ENCODE results near the gene MNT.
A peak's percentile ranks its signal among the peaks of the same experiment; 100 is the strongest.

The MNT gene

DNA sequence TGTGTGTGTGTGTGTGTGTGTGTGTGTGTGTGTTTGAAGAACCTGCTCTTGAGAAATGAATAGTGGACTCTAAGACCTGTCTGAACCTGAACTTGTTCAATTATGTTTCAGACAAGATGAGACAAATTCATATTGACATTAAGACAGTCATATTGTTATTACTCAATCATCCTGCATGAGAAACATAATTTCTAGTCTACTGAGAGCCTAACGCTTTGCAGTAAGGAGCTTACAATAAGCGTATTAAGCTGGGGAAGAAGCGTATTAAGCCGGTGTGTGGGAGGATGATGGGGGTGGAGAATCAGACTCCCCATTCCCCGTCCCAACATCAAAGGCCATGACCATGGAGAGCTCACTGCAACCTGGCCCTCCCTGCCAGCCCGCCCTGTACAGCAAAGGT lies 22.4 kb upstream of the MNT start:
- H3K36me3 Mint-ChIP-seq = peaks cover 1% of the 10 kb centered on the region

DNA sequence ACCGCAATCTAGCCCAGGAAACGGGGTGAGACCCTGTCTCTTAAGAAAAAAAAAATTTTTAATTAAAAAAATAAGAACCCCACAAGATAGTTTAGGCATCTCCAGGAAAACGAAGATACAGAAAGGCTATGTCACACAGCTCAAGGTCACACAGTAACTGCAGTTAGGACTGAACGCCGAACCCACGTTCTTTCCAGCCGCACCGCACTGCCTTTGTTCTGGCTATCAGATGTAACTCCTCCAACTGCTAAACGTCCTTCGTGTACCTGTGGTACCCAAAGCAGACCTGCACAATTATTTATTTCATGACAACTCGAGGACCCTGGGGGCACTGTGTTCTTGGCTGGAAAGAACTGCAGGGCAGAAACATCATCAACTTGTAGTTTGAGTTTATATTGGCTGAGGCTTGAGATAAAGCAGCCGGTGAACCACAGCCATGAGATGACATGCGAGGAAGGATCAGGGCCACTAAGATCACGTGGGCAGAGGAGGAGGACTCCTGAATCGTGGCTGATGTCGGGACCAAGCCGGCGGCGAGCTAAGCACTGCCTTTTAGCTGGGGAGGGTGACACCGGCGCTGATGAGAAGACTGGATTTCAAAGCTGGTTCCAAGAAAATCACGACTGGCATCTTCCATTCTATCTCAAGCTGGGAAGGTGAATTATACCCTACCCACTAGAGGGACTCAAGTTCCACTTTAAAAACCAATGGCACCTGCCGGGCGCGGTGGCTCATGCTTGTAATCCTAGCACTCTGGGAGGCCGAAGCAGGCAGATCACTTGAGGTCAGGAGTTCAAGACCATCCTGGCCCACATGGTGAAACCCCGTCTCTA lies 20.7 kb upstream of the MNT start:
- Mint-ChIP-seq H3K36me3 (peaks cover 1% of the 10 kb centered on the region), H3K27me3 (no peaks in the 10 kb centered on the region), H3K4me1 (no peaks in the 10 kb centered on the region), H3K4me3 (no peak overlapping the region), H3K27ac (peak overlapping the region; percentile 15), H3K9me3 (no peaks in the 10 kb centered on the region)

More for the DNA sequence above, 22.4 kb upstream of the MNT start:
- Mint-ChIP-seq H3K27me3 (no peaks in the 10 kb centered on the region), H3K9me3 (no peaks in the 10 kb centered on the region), H3K4me1 (no peaks in the 10 kb centered on the region), H3K27ac (no peak overlapping the region), H3K4me3 (no peak overlapping the region)

DNA sequence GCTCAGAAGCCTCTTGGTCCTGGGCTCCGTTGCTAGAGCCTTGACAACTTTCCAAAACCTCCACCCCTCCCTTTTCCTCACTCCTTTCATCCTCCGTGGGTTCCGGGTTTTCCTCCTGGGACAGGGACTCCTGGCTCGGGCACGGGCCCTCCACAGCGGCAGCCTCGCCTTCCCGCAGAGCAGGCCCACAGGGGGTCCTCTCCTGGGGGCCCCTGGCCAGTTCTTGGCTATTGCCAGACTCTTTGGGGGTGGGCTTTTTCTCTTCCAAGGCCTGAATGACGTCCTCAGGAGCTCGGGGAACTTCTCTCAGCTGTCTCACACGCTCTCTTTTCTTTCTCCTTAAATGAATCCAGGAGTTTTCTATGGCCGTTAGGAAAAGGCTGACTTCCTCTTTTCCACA lies 19.3 kb upstream of the MNT start:
- no peak overlapping the region for H3K27ac Mint-ChIP-seq
- H3K9me3 Mint-ChIP-seq = no peaks in the 10 kb centered on the region

DNA sequence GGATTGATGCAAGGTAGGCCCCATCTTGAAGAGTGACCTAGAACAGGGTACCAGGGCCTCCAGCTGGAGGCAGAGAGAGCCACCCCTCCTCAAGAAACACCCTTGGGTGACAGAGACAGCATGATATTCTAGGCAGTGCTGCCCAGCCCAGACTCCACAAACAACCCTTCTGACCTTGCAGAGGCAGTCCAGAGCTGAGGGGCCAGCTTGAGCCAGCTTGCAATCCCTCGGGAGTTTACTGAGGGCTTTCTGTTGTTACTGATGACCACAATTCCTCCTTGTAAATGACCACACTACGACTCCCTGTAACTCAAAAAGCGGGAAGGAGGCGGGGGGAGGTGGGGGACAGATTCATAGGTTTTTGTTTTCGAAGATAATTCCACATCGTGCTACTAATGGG lies 18.6 kb upstream of the MNT start:
- peaks cover 1% of the 10 kb centered on the region for H3K36me3 Mint-ChIP-seq
- no peak overlapping the region for H3K4me3 Mint-ChIP-seq
- H3K4me1 Mint-ChIP-seq = peaks cover 8% of the 10 kb centered on the region
- H3K9me3 Mint-ChIP-seq = no peaks in the 10 kb centered on the region
- H3K27me3 Mint-ChIP-seq = no peaks in the 10 kb centered on the region
- no peak overlapping the region for H3K27ac Mint-ChIP-seq

More for the DNA sequence above, 19.3 kb upstream of the MNT start:
- peaks cover 8% of the 10 kb centered on the region for H3K4me1 Mint-ChIP-seq
- no peaks in the 10 kb centered on the region for H3K27me3 Mint-ChIP-seq
- H3K4me3 Mint-ChIP-seq = no peak overlapping the region
- H3K36me3 Mint-ChIP-seq = peaks cover 1% of the 10 kb centered on the region

DNA sequence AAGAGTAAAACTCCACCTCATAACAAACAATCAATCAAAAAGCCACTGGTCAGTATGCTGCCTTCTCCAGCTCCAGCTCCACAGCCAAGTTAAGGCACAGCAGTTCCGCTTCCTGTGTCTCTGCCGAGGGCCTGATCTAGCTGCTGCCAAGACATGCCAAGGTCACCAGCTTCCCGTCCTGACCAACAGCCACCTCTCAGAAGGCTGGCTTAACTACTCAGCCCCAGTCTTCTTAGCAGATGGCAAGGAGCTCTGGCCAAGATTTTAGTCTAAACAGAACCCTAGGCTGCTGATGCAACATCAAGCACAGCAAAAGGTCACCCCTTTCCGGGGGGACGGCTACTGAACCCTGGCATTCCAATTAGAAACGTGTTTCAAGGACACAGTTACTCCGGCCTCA lies 17.7 kb upstream of the MNT start:
- H3K36me3 Mint-ChIP-seq = peaks cover 6% of the 10 kb centered on the region
- peaks cover 8% of the 10 kb centered on the region for H3K4me1 Mint-ChIP-seq
- H3K9me3 Mint-ChIP-seq = no peaks in the 10 kb centered on the region
- no peak overlapping the region for H3K4me3 Mint-ChIP-seq
- no peaks in the 10 kb centered on the region for H3K27me3 Mint-ChIP-seq
- no peak overlapping the region for H3K27ac Mint-ChIP-seq

DNA sequence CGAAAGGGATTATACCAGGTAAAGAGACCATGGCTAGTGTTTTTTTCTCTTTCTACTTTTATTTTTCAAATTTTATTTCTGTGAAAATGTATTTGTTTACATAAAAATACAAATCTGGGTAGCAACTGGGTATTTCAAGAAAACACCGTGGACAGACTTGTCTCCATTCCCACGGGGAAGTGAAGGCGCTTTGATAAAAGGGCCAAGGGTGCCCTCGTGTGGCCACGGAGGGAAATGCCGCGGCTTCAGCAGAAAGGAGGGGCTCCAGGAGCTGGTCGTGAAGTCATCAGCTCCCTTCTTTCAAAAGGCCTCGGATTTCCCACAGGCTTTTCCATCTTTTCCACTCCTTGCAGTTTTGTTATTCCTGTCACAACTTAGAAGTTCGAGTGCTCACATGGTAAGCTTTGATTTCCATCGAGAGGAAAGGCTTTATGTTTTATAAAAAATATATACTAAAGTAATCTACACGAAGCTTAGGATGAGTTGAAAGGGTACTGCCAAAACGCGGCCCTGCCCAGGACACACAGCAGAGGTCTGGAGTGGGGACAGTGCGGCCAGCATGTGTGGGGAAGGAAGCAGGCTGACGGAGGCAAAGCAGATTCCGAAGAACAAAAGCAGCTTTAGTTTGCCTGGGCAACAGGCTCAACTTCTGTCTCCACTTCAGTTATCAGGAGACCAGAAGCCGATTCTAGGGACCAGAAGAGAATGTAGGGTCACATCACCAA lies 15.3 kb upstream of the MNT start:
- H3K4me1 Mint-ChIP-seq = peaks cover 8% of the 10 kb centered on the region
- peaks cover 6% of the 10 kb centered on the region for H3K36me3 Mint-ChIP-seq
- no peak overlapping the region for H3K4me3 Mint-ChIP-seq
- no peaks in the 10 kb centered on the region for H3K27me3 Mint-ChIP-seq
- no peaks in the 10 kb centered on the region for H3K9me3 Mint-ChIP-seq
- H3K27ac Mint-ChIP-seq = no peak overlapping the region

DNA sequence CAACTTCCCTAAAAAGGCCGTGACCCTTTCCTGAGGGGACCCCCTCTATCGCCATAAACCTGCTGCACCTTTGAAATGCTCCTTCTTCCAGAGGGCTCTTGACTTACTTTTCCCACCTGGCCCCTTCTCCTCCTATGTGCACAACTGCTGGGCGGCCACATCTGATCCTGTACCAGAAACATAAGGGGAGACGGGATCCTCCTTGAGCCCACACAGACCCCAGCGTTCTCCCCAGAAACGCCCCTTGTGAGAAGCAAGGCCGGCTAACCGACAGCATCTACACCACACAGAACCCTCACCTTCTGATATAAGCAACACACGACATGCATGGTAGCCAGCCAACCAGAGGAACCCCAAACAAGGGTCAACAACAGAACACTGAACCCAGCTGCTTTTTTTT lies 14.2 kb upstream of the MNT start:
- H3K9me3 Mint-ChIP-seq = no peaks in the 10 kb centered on the region
- no peak overlapping the region for H3K4me3 Mint-ChIP-seq
- peaks cover 4% of the 10 kb centered on the region for H3K36me3 Mint-ChIP-seq
- H3K4me1 Mint-ChIP-seq = peaks cover 8% of the 10 kb centered on the region
- no peaks in the 10 kb centered on the region for H3K27me3 Mint-ChIP-seq
- no peak overlapping the region for H3K27ac Mint-ChIP-seq

DNA sequence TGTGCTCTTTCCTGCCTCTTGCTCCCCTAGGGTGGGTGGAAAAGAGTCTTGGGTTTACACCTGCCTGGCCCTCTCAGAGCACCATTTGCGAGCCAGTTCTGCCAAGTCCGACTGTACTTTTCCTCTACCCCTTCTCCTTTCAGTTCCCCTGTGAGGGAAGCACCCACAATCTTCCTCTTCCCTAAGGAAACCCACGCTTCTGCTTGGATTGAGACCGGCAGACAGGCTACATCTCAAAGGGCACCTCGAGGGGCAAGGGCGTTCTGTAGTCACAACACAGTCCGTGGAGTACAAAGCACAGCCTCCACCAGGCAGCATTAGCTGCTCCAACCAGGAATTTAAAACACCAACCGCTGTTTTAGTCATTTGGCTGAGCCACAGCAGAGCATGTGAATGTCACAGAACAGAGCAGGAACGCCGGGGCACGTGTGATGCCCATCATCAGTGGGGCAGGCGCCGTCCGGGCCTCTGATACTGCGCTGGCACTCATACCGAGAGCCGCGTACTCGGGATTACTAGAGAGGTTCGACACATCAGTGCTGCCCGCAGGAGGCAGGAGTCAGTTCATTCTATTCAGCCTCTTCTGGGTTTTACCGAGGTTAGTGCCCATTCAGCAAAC lies 13.7 kb upstream of the MNT start:
- H3K4me3 Mint-ChIP-seq = no peak overlapping the region
- H3K27ac Mint-ChIP-seq = no peak overlapping the region
- H3K9me3 Mint-ChIP-seq = no peaks in the 10 kb centered on the region
- H3K36me3 Mint-ChIP-seq = peaks cover 4% of the 10 kb centered on the region
- no peaks in the 10 kb centered on the region for H3K27me3 Mint-ChIP-seq
- H3K4me1 Mint-ChIP-seq = peaks cover 8% of the 10 kb centered on the region

DNA sequence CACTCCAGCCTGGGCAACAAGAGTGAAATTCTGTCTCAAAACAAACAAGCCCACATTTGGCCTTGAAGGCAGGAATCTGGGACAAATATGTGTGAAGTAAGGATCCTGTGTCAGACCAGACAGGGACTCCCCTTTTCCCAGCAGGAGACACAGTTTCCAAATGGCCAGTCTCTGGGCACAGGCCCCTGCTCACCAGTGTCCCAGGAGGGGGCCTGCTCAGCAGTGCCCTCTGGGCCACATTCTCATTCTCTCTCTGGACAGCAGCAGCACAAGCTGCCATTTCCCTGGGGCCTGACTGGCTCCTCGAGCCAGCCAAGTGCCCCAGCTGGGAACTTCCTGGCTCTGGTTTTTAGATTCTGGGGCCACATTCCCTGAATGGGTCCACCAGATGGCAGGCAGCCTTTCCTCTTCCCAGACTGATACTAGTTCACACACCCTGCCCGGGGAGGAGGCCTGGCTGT lies 11.7 kb upstream of the MNT start:
- Mint-ChIP-seq H3K27me3 (no peaks in the 10 kb centered on the region), H3K27ac (no peak overlapping the region), H3K4me3 (no peak overlapping the region), H3K9me3 (no peaks in the 10 kb centered on the region), H3K36me3 (peaks cover 4% of the 10 kb centered on the region), H3K4me1 (peaks cover 8% of the 10 kb centered on the region)

DNA sequence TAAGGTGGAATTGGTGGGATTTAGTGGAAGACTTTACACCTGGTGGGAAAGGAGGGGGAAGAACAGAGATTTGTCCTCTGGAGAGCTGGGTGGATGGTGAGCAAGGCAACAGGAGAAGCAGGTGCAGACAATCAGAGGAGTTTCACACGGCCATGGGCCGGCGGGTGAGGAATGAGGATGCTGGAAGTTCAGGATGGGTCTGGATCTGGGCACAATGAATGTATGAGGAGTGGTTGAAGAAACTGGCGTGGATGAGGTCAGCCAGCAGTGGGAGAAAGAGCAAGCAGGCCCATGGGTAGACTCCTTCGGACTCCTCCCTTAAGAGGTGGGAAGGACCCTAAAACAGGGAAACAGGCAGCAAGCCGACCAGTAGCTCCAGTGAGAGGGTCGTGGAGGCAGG lies 10.1 kb upstream of the MNT start:
- H3K27ac Mint-ChIP-seq = no peak overlapping the region
- H3K4me3 Mint-ChIP-seq = no peak overlapping the region
- H3K36me3 Mint-ChIP-seq = peaks cover 4% of the 10 kb centered on the region
- no peaks in the 10 kb centered on the region for H3K9me3 Mint-ChIP-seq
- H3K4me1 Mint-ChIP-seq = peaks cover 2% of the 10 kb centered on the region
- H3K27me3 Mint-ChIP-seq = no peaks in the 10 kb centered on the region

DNA sequence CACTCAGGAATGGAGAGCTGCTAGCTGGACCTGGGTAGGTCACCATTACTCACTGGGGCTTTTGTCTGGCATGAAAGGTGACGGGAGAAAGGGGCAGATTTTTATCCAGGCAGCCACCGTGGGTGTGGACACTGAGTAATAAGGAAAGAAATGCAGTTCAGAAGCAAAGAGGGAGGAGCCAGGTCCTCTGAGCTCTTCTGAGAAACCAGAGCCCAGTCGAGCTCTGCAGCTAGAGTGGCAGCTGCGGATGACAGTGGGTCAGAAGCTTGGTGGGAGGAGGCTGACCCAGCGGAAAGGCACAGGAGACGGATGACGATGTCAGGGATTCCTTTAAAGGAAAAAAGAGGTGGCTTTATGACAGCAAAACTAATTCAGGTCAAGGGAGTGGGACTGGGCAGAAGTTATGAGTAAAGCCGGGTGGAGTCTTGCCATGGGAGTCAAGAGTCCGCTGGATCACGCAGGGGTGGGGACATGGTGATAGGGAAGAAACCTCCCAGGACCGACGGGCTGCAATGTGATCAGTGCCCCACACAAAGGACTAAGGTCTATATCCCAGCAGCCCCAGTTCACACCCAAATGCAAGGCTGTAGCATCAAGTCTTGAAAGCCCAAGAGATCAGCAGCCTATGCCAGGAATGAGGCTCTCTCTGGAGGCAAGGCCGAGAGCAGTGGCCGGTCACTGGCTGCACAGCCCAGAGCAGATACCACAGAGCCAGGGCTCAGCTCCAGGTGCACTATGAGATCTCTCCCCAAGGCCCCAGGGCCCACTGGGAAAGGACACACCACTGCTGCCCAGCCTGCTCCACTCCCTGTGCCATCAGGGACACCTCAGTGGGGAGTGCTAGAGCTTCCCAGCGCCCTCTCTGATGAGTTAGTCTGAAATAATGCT lies 6.3 kb upstream of the MNT start:
- Mint-ChIP-seq H3K4me1 (peaks cover 17% of the 10 kb centered on the region), H3K27me3 (no peaks in the 10 kb centered on the region), H3K4me3 (no peak overlapping the region), H3K27ac (peak overlapping the region; percentile 23), H3K36me3 (no peaks in the 10 kb centered on the region), H3K9me3 (no peaks in the 10 kb centered on the region)

DNA sequence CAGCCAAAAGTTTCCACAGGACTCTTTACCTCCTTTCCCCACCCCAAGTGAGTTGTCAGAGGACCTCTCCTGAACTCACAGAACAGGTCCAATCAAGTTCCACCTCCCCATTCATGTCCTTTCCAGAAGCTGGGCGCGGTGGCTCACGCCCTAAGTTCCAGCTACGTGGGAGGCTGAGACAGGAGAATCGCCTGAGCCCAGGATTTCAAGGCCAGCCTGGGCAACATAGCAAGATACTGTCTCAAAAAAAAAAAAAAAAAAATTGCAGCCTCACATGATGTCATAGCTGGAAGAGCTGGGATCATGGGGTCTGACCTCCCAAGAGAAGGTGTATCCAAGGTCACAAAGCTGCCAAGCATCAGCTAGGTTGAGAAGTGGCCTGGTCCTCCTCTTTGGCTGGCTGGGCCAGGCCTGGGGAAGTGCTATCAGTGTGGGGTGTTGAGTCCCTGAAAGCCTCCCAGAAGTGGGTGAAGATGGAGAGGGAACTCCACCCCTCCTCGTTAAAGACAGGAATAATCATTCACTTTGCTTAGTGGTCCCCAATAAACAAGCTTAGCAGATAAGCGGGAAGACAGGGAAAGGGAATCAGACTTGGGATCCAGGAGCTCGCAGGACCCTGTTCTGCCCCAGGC lies 5.5 kb upstream of the MNT start:
- H3K36me3 Mint-ChIP-seq = no peaks in the 10 kb centered on the region
- H3K27me3 Mint-ChIP-seq = no peaks in the 10 kb centered on the region
- peak overlapping the region; percentile 23 for H3K27ac Mint-ChIP-seq
- no peaks in the 10 kb centered on the region for H3K9me3 Mint-ChIP-seq
- H3K4me3 Mint-ChIP-seq = no peak overlapping the region
- H3K4me1 Mint-ChIP-seq = peaks cover 21% of the 10 kb centered on the region

DNA sequence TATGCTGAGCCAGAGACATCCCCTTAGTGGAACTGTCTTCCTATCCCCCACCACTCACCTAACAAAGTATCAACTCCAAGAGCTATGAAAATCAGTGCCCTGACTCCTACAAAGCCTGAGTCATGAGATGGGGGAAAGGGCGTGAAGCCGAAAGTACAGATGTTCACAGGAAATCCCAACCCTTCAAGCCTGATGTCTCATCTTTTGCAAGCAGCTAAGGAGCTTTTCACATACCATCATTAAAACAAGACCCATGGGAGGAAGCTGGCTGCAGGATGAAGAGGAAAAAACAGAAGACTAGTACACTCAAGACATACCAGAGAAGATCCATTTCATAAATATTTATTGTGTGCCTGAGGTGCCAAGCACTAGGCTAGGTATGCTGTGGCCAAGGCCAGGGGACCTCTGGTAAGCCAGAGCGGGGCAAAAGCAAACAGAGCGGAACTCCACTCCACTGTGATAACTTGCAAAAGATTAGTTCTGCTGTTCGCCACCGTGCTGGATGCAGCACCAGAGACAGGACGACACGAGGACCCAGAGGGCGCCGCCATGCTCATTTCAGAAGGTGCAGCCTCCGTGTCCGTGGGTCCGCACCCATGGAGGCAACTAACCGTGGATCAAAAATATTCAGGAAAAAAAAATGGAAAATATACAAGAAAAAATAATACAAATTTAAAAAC lies 4.5 kb upstream of the MNT start:
- H3K4me3 Mint-ChIP-seq = no peak overlapping the region
- H3K36me3 Mint-ChIP-seq = no peaks in the 10 kb centered on the region
- H3K27me3 Mint-ChIP-seq = no peaks in the 10 kb centered on the region
- H3K4me1 Mint-ChIP-seq = peaks cover 21% of the 10 kb centered on the region
- H3K27ac Mint-ChIP-seq = no peak overlapping the region
- H3K9me3 Mint-ChIP-seq = no peaks in the 10 kb centered on the region

DNA sequence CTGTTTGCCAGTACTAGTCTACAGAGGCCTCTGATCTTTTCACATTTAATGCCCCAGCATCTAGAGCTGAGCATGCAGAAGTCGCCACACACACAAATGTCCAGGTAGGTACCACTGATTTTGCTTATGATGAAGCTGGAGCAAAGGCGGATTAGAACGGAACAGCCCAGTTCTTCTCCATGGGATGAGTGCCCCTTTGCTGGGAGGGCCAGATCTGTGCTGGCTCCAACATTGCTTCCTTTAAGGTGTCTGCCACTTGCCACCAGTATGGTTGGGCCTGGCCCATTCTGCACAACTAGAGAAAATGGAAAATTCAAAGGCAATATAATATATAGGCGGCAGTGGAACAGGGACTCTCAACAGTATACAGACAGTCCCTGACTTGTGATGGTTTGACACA lies 2.2 kb upstream of the MNT start:
- no peak overlapping the region for H3K27ac Mint-ChIP-seq
- no peaks in the 10 kb centered on the region for H3K36me3 Mint-ChIP-seq
- H3K4me1 Mint-ChIP-seq = peaks cover 35% of the 10 kb centered on the region
- H3K4me3 Mint-ChIP-seq = peak overlapping the region; percentile 4
- H3K27me3 Mint-ChIP-seq = no peaks in the 10 kb centered on the region
- H3K9me3 Mint-ChIP-seq = no peaks in the 10 kb centered on the region

All from activated naive CD4-positive, alpha-beta T cell treated with anti-CD3 and anti-CD28 coated beads, Interleukin-2, amount 50 U/mL, for 24 hours (primary cell).